MG63 (cell line): ENCODE results near the gene SHLD1. TPM values are rescaled to one million over a fixed set of nuclear protein-coding genes. Genes with fewer than 3 reads are reported as not detected.

ENCODE experiments used
- DNase-seq: peaks from one replicate; pipeline ENCODE4 v3.0.0-alpha.2; 2020
- H3K27me3 ChIP-seq: fragments of 250-450 bp; sonication (Bioruptor Pico); 2 replicates; pipeline ENCODE4 v1.5.1; 2020; ENCODE audit warnings: mild to moderate bottlenecking, moderate library complexity
- H3K36me3 ChIP-seq: fragments of 250-450 bp; sonication (Bioruptor Pico); 2 replicates; pipeline ENCODE4 v1.5.1; 2020; ENCODE audit warnings: mild to moderate bottlenecking, moderate library complexity
- H3K4me3 ChIP-seq: fragments of 250-450 bp; sonication (Bioruptor Pico); 2 replicates; pipeline ENCODE4 v1.5.1; 2020; ENCODE audit warnings: mild to moderate bottlenecking, moderate library complexity
- H3K9me3 ChIP-seq: fragments of 250-450 bp; sonication (Bioruptor Pico); 2 replicates; pipeline ENCODE4 v1.5.1; 2020; ENCODE audit warnings: mild to moderate bottlenecking, moderate library complexity
- total RNA-seq: library from RNA; depleted of rRNA; stranded (reverse); fragments of >200 nt; shearing (Covaris generic); gene quantifications from 2 replicates; pipeline ENCODE4 v1.2.3, GENCODE V29; 2014; ENCODE audit warnings: low replicate concordance; rRNA removed

SHLD1 gene
- total RNA-seq, 1 experiment from 2014 or later = 6.4 TPM

DNA sequence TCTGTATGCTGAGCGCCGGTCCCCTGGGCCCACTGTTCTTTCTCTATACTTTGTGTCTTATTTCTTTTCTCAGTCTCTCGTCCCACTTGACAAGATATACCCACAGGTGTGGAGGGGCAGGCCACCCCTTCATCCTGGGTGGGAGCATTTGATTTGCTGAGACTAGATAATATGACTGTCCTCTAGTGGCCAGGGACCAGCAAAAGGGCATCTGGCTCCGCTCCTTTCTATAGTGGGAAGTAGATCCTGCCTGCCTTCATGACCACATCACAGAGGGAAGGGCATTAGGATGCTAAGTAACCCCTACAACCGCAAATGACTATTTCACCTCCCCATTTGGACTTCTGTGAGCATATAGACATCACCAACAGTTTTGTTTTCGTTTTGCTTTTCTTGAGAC lies 135.7 kb downstream of the SHLD1 start:
- H3K4me3 ChIP-seq = no peak overlapping the region
- no peaks in the 10 kb centered on the region for H3K36me3 ChIP-seq
- DNase-seq = no peak
- H3K27me3 ChIP-seq = no peaks in the 10 kb centered on the region
- H3K9me3 ChIP-seq = no peaks in the 10 kb centered on the region

DNA sequence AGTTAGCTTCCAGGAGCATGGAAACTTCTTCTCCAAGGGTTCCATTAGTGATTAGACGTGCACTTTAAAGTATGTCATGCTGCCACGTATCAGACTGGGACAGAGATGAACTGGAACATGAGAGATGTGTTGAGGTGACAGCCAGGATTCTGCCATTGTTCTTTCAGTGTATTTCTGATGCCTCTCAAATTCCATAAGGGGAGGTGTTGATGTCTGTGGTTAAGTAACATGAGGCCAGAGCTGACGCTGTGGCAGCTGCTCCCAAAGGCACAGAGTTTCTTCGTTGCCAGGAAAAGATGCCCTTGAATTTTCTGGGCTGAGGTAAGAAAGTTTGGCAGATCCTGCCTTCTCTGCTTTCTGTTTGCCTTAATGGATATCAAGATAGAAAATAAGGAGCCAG lies 136.6 kb downstream of the SHLD1 start:
- no peaks in the 10 kb centered on the region for H3K9me3 ChIP-seq
- DNase-seq = peak; percentile 28
- H3K36me3 ChIP-seq = no peaks in the 10 kb centered on the region
- no peak overlapping the region for H3K4me3 ChIP-seq
- H3K27me3 ChIP-seq = no peaks in the 10 kb centered on the region

DNA sequence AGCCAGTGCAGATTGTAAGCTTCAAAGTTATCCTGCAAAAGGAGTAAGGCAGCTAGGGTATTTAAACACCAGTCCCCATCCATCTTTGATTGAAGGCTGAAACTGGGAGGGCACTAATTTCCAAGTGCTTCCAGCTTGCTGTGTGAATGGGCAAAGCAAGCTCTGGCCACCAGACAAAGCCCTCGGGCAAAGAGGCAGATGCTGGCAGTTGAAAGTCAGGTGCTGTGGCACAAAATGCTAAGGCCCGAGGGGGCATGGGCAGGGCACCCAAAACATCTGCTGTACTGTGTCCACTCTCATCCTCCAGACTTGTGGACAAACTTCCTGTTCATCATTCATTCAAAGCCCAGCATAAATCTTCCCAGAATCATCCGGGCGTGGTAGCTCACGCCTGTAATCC lies 137.2 kb downstream of the SHLD1 start:
- Histone ChIP-seq H3K4me3 (no peak overlapping the region), H3K27me3 (no peaks in the 10 kb centered on the region), H3K9me3 (no peaks in the 10 kb centered on the region), H3K36me3 (no peaks in the 10 kb centered on the region)
- peak; percentile 7 for DNase-seq

DNA sequence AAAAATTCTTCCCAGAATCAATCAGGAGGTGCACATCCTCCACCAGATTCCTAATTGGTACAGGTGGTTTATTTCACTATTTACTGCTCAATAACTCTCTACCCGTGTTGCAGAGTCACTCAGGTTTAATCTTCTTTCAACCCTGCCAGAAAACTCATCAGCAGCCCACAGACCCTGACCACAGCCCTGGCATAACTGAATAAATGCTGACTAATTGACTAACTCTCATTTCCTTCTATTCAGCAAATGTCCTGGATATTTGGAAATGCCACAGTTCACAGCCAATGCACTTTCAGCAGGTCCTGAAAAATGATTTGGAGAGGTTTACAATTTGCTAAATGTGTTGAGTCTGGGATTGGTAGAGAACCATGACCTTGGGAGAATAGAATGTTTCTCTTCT lies 137.8 kb downstream of the SHLD1 start:
- DNase-seq = peak; percentile 49
- Histone ChIP-seq H3K36me3 (no peaks in the 10 kb centered on the region), H3K9me3 (no peaks in the 10 kb centered on the region), H3K27me3 (no peaks in the 10 kb centered on the region), H3K4me3 (no peak overlapping the region)

DNA sequence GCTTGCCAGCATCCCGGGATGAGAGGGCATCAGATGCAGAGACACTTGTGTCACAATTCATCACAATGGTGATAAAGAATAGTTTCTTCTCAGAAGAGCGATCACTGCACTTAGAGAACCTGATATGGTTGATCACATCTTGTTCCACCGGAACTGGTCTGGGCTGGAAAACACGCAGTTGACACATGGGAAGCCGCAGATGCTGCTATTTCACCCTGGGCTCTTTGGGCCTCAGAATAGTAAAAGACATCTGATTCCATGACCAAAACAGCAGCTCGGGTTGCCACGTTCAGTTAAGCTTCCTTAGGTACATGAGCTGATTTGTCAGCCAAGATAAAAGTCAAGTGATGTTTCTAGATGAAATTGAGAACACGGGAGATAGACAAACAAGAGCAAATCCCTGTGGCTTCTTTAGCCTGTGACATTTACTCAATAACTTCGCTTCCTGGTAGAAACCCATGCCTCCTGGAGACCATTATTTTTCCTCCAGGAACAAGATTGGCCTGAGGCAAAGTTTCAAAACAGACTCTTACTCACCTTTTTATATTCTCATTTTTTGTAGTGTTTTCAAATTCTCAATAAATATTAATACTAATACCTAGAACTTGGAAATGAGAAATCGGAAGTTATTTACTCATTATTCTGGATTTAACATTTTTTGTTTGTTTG lies 140.7 kb downstream of the SHLD1 start:
- H3K36me3 ChIP-seq = no peaks in the 10 kb centered on the region

DNA sequence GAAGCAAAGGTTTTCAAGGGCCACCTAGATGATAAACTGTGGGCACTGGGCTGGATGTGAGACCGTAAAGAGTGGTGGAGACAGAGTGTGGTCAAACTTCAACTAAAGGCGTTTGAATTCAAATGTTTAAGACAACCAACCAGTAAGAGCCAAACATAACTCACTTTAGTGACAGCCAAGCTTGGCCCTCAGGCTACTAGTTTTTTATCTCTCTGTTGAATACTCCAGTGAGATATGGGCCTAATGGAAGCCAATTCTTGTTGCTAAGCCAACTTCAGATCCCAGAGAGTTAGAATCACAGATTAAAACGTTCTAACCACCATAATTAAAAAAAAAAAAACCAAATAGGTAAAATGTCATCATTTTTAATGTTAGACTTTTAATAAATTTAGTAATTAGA lies 142.9 kb downstream of the SHLD1 start:
- no peak for DNase-seq
- Histone ChIP-seq H3K36me3 (no peaks in the 10 kb centered on the region), H3K27me3 (no peaks in the 10 kb centered on the region), H3K4me3 (no peak overlapping the region), H3K9me3 (no peaks in the 10 kb centered on the region)

More for the DNA sequence above, 140.7 kb downstream of the SHLD1 start:
- H3K27me3 ChIP-seq = no peaks in the 10 kb centered on the region
- DNase-seq = no peak
- H3K9me3 ChIP-seq = no peaks in the 10 kb centered on the region
- H3K4me3 ChIP-seq = no peak overlapping the region

DNA sequence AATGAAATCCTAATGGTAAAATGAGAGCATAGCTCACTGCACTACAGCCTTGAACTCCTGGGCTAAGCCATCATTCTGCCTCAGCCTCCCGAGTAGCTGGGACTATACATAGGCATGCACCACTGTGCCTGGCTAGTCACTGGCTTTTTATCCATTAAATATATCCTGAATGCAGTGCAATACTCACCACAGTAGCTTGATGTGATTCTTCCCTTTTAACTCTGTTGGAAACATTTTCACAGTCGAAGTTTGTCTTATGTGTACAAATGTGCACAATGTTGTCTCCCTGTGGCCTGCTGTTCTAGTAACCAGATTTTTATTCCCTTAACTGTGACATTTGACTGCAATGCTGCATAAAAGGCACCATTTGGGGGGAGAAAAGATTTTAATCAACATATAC lies 143.4 kb downstream of the SHLD1 start:
- Histone ChIP-seq H3K36me3 (no peaks in the 10 kb centered on the region), H3K4me3 (no peak overlapping the region), H3K9me3 (no peaks in the 10 kb centered on the region), H3K27me3 (no peaks in the 10 kb centered on the region)
- no peak for DNase-seq

DNA sequence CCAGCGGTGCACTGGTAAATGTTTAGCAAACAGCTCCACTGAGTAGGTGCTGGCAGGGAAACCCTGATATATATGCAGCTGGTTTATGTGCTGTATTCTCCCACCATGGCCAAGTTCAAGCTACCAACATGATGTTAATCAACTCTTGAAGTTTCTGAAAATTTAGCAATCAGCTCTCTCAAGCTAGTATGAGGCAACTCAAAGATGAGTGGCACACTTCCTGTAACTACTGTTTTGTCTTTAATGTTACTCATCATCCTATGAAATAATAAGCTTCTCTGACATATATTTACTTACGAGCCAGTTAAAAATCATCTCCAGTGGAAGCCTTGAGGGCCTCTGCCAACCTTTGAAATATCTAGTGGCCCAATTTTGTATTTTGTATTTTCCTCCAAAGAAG lies 145.4 kb downstream of the SHLD1 start:
- Histone ChIP-seq H3K4me3 (no peak overlapping the region), H3K27me3 (peaks cover 3% of the 10 kb centered on the region; the same call in 1 of the 2 replicates), H3K9me3 (no peaks in the 10 kb centered on the region), H3K36me3 (no peaks in the 10 kb centered on the region)
- DNase-seq = no peak

DNA sequence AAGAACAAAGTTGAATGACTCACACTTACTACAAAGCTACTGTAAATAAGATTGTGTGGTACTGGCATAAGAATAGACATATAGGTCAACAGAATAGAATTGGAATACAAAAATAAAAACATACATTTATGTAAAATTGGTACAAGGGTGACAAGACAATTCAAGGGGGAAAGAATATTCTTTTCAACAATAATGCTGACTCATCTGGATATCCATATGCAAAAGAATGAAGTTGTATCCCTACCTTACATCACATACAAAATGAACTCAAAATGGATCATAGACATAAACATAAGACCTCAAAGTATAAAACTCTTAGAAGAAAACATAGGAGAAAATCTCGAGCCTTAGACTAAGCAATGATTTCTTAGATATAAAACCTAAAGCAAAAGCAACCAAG lies 149.2 kb downstream of the SHLD1 start:
- Histone ChIP-seq H3K4me3 (no peak overlapping the region), H3K36me3 (no peaks in the 10 kb centered on the region), H3K9me3 (no peaks in the 10 kb centered on the region), H3K27me3 (peaks cover 3% of the 10 kb centered on the region; the same call in 1 of the 2 replicates)
- no peak for DNase-seq

DNA sequence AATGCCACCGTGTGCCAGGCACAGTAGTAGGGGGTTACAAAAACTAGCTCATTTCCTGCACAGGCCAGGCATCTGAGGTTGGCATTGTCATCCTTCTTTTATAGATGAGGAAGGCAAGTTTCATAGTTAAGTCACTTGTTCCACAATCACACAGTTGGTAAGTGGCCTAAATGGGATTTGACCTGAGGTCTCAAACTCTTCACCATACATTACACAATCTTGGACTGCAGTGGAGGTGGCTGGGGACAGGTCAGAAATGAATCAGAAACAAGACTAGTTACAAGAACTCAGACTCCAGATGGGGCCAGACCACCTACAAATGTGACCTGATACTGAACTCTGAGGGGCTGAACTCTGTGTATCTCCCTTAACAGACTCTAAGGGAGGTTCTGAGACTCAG lies 150.7 kb downstream of the SHLD1 start:
- H3K27me3 ChIP-seq = peaks cover 3% of the 10 kb centered on the region; the same call in 1 of the 2 replicates

DNA sequence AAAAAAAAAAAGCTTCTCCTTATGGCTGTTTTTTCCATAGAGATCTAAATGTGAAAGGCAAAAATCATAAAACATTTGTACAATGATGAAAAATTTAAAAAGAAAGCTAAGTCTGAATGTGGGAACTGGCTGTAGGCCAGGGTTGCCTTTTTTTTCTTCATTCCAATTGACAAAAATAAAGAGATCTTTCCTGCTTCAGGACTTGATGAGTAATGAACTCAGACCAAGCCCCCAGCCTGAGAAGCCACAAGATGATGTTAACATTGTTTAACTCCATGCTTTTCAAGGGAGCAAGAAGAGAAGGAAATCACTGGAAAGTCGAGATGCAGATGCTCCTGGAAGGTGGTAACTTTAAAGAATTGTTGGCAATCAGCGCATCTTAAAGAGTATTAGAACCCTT lies 158.8 kb downstream of the SHLD1 start:
- no peak for DNase-seq
- H3K4me3 ChIP-seq = no peak overlapping the region
- H3K9me3 ChIP-seq = no peaks in the 10 kb centered on the region
- peaks cover 18% of the 10 kb centered on the region for H3K27me3 ChIP-seq
- no peaks in the 10 kb centered on the region for H3K36me3 ChIP-seq

More for the DNA sequence above, 150.7 kb downstream of the SHLD1 start:
- no peak for DNase-seq
- no peak overlapping the region for H3K4me3 ChIP-seq
- no peaks in the 10 kb centered on the region for H3K36me3 ChIP-seq
- H3K9me3 ChIP-seq = no peaks in the 10 kb centered on the region

DNA sequence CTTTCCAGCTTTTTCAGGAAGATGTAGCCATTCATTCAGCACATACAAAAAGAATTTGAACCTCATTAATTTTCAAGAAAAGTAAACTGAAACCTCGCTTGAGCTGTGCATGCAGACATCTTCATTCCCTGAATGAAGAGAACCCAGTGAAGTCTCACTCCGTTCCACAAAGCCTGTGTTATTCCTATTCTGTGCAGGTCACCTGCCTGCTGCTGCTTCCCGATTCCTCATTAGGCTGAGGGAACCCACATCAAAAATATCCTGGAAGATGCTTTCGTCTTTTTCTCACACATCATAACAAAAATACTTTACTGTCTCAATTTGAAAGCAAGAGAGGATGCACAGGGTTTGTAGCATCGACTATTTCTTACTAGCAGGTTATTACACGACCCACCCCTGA lies 160.0 kb downstream of the SHLD1 start:
- H3K36me3 ChIP-seq = no peaks in the 10 kb centered on the region

DNA sequence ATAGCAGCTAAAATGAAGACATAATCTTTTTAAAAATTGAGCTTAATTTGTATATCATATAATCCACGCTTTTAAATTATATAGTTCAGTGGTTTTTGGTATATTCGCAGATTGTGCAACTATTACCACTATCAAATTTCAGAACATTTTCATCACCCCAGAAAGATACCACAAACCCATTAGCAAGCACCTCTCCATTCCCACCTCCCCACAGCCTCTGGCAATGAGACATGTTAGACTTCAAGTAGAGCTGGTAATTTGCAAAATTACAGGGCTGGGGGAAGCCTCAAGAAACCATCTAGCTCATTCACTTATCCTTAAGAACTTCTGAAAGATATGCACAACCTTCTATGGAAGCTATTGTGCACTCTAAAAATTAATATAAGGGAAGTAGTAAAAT lies 163.0 kb downstream of the SHLD1 start:
- Histone ChIP-seq H3K36me3 (no peaks in the 10 kb centered on the region), H3K9me3 (no peaks in the 10 kb centered on the region), H3K27me3 (peaks cover 21% of the 10 kb centered on the region), H3K4me3 (no peak overlapping the region)
- no peak for DNase-seq

More for the DNA sequence above, 160.0 kb downstream of the SHLD1 start:
- H3K27me3 ChIP-seq = peaks cover 21% of the 10 kb centered on the region
- no peak overlapping the region for H3K4me3 ChIP-seq
- no peaks in the 10 kb centered on the region for H3K9me3 ChIP-seq
- no peak for DNase-seq

Other genes with a start within 250 kb of the SHLD1 start
- gene GPCPD1, start 139.4 kb upstream of the SHLD1 start, total RNA-seq = 7.4 and 14.0 TPM in 2 replicates
- gene CHGB, start 161.1 kb downstream of the SHLD1 start, total RNA-seq = not detected in 2 replicates
- 14.6 and 16.3 TPM in 2 replicates for gene TRMT6, start 200.1 kb downstream of the SHLD1 start, total RNA-seq
- 11.1 and 15.9 TPM in 2 replicates for gene MCM8, start 200.3 kb downstream of the SHLD1 start, total RNA-seq